GM23248 (cell line): ENCODE results near the gene PDSS1.

Experiments
- EZH2 ChIP-seq: fragments of 200-600 bp; sonication (generic); IDR thresholded peaks from 2 replicates; pipeline ENCODE4 v1.6.1; 2018; ENCODE audit warnings: antibody characterized with exemption, mild to moderate bottlenecking; ENCODE audit not compliant: insufficient read depth, poor library complexity, severe bottlenecking
- EZH2phosphoT487 ChIP-seq: fragments of 200-600 bp; sonication (generic); IDR thresholded peaks from 2 replicates; pipeline ENCODE4 v1.6.1; 2018; ENCODE audit warnings: antibody characterized with exemption, moderate library complexity, mild to moderate bottlenecking, low read depth; ENCODE audit not compliant: insufficient read depth

GRCh38 chr10:26787362-26787761, 89.9 kb downstream of the PDSS1 start:
- TF ChIP-seq EZH2: no peak
- no peak for TF ChIP-seq EZH2phosphoT487
